GM04504 (cell line): Measurements from ENCODE around the gene SLC39A11.
A peak's percentile ranks its signal among the peaks of the same experiment; 100 is the strongest.
"Not testable (repeated sequence)": the region's sequence is repeated elsewhere in the genome, so short reads cannot be mapped to it uniquely, and the experiment has no call there.

Experiments
- DNase-seq: peaks from one replicate; pipeline ENCODE4 v3.0.0-alpha.2; 2012; ENCODE audit warnings: low read depth

SLC39A11 gene

DNA sequence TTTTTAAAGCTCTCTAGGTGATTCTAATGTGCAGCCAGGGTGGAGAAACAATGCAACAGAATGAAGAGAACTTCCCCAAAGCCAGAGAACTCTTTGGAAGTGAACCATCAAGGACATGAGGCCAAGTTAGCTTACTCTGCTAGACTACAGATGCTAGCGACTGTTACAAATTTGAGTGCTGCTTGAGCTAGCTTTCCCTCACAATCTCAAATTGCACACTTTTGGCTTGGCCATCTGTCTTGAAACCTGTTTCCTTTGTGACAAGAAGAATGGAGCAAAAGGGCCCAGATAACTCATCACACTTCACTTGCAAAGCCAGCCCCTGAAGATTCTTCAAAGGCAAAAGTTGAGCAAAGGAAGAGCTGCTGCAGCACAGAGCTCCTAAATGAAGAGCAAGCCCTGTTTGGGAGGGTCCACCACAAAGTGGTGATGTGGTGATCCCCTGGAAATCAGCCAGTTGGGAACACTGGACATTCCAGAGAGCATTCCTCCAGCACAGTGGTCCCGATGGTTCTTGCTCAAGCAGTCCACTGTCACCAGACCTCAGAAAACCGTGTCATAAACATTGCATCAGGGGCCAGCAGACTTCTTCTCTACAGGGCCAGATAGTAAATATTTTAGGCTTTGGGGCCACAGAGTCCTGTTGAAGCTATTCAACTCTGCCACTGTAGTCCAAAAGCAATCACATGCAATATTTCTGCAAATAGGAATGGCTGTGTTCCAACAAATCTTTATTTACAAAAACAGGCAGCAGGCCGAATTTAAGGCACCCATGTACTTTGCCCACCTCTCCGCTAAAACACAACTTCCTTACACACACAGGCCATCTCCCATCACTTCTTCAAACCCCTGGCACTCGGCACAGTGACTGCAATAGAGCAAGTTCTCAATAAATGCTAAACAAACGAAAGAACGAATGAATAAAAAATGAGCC, 21.2 kb downstream of the SLC39A11 start:
- no peak for DNase-seq

DNA sequence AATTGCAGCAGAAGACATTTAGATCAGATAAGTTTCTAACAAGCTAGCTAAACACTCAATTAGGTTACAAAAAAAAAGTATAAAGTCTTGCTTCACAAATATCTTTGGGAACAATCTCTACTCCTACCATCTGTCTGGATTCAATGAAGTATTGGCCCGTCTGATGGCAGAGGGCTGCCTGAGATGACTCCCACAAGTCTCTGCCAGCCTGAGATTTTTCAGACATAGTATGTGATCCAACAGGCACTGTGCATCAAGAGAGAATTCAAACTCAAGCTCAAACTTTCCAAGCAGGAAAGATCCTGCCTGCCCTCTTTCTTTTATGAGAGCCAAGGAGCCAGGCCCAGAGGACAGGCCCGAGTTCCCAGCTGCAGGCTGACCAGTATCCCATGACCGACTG, 22.6 kb downstream of the SLC39A11 start:
- no peak for DNase-seq

DNA sequence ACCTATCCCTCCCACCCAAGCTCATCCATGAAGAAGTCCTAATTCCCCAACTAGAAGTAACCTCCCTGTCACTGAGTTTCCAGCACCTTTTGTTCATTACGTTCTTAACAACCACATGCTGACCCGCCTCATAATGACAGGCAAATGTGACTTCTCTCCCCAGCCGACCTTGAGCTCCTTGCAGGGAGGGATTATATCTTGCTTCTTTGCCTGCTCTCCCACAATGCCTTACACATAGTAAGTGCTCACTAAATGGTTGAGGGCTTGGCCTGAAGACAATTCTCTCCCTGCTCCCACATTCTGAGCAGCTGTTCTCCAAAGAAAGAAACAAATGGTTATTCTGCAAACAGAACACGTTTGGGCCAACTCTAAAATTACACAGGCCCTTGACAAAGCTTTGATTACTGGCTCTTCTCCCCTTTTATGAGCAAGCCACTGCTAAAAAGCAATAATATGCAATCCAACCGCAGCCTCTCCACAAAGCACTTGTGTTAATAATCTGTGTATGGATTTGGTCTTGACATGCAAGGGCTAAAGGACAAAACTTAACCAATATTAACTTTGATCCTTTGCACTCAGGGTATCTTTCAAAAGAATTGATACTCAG, 23.2 kb downstream of the SLC39A11 start:
- no peak for DNase-seq

DNA sequence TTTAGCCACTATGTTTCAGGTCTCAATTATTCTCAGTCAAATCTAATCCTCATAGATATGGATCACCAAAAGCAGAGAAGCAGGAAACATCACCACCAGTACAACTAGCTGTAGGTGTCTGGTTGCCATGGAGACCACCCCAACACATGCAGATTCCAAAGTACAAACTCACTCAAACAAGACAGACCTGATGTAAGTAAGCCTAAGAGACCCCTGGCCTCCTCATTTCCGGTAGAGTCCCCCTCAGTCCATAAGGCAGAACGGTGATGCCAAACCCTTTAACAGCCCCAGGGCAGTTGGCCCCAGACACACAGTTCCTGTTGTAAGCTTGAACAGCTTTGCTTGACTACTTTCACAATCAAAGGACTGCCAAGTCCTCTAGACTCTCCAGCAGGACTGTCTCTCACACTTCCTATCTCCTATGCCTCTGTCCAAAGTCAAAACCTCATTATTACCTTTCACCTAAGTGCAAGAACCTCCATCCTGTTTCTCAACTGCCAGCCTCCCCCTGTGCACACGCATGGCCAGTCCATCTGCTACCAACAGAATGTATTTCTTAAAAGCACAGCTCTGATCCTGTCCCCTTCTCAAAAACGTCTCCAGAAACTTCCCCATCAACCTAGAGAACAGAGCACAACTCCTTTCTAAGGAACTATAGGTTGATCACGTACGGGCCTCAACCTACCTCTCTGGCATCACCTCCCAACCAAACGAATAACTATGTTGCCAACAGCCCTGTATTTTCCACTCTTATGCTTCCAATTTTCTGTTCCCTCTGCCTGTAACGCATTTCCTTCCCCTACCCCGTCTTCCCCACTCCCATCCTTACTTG, 23.9 kb downstream of the SLC39A11 start:
- no peak for DNase-seq

DNA sequence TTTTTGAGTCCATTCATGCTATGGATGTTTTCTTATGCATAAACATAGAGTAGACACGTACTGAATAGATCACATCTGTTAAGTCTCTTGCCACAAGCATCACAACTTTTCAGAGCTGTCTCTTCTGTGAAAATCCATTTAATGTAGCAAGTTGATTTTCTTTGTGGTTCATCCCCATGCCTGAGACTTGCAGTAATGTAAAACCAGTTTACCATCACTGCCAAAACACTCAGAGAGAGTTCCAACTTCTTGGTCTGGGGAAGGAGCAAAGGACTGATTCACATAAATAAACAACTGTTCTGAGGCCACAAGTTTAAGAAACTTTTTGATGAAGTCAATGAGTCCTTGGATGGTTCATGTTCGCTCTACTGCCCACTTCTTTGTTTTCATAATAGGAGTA, 24.8 kb downstream of the SLC39A11 start:
- peak; percentile 58 for DNase-seq

DNA sequence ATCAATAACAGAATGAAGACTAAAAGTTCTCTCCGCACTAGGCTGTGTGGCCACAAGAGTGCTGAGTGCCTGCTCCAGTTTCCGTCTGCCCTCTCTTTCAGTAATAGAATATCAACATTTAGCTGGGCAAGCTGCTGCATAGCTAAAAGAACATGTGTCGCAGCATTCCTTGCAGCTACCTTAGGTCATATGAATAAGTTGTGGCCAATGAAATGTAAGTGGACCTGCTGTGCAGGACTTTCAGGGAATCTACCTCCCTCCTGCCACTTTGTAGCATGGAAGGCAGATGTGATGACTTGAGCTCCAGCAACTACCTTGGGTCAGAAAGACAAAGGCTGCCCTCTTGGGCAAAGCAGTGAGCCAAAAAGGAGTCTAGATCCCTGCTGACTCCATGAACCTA, 25.4 kb downstream of the SLC39A11 start:
- DNase-seq = no peak

DNA sequence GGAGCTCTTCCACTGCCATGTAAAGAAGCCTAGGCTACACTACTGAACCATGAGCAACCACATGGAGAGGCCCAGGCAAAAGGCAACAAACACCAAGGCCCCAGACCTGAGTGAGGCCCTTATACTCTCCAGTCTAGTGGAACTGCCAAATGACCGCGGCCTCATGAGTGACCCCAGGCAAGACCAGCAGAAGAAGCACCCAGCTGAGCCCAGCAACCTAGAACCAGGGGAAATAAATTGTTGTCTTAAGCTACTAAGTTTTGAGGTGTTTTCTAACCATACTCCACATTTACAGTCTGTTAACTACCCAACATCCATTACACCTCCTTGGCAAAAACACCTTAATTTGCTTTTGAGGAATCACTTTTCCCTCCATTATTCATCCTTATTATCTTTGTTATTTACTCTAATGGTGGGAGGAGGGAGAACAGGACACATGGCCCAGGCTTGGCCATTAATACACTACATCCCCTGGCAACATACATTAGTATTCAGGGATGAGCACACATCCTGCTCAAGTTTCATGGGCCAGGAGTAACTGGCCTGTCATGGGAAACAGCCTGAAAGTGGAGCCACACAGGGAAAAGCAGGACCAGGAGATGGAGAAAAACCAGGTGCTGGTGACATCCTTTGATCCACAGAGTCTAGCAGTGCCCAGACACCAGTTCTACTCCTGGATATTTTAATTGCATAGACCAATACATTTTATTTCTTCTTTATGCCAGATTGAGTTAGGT, 26.2 kb downstream of the SLC39A11 start:
- DNase-seq = no peak

DNA sequence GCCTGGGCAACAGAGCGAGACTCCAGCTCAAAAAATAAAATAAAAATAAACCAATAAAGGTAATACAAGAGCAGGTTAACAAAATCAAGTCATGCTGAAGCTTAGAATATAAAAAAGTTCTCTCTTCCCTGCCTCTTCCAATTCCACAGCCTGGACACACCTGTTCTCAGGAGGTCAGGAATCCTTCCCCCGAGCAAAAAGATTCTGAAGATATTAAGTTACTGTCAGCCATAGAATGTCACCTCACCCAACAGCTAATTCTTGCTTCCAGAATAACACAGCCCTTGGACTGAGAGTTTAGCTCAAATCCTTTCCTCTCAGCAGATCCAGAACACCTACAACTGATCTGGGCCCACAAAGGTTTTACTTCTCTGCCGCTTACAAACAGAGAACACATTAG, 27.1 kb downstream of the SLC39A11 start:
- DNase-seq = no peak

DNA sequence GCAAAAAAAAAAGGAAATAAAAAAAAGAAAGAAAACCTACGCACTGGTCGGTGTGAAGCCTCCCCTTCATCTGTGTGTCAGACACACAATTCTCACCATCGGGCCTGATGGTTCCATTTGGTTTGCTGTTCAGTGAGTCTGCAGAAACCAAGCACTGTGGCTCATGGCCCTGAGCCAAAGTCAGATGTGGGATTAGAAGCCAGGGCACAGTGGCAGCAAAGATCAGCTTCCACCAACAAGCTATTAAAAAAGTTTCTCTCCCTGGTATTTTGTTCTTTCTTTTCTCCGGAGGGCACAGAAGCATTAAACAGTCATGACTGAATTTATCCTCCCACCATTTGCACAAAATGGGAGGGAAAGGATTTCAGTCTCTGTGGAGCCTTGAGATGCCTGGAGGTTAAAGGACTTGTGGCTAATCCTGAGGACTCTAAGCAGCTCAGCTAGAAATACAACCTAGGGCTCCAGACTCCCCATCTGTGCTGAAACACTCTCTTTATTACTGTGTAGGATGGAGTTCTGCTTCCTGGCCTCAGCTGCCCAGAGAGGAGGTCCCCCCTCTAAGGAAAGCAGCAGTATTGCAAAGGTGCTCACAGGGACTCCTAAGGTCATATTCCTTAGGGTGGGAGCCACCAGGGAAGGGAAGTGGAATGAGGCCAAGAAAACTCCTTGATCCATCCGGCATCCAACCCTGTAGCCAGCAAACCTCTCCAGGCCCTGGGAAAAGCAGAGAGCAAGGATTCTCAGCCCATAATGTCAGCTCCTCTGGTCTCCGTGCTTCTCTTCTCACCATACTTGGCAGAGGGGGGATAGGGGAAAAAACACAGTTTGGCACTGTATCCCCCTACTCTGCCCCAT, 28.2 kb downstream of the SLC39A11 start:
- no peak for DNase-seq

DNA sequence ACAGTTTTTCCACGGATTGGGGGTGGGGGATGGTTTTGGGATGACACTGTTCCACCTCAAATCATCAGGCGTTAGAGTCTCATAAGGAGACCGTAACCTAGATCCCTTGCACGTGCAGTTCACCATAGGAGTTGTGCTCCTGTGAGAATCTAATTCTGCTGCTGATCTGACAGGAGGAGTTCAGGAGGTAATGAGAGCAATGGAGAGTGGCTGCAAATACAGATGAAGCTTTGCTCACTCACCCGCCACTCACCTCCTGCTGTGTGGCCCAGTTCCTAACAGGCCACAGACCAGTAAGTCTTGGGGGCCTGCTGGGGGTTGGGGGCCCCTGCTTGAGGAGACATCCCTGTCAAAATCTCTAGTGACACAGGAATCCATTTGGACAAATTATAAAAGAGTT, 29.8 kb downstream of the SLC39A11 start:
- no peak for DNase-seq

DNA sequence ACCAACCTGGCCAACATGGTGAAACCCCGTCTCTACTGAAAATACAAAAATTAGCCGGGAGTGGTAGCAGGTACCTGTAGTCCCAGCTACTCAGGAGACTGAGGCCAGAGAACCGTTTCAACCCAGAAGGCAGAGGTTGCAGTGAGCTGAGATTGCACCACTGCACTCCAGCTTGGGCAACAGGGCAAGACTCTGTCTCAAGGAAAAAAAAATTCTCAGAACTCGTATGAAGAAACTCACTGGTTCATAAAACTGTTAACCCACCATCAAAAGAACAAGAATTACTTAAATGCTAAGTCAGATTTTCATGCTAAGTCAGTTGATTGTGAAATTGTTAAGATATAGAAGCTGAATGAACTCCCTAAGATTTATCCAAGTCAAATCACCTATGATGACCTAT, 31.3 kb downstream of the SLC39A11 start:
- no peak for DNase-seq

DNA sequence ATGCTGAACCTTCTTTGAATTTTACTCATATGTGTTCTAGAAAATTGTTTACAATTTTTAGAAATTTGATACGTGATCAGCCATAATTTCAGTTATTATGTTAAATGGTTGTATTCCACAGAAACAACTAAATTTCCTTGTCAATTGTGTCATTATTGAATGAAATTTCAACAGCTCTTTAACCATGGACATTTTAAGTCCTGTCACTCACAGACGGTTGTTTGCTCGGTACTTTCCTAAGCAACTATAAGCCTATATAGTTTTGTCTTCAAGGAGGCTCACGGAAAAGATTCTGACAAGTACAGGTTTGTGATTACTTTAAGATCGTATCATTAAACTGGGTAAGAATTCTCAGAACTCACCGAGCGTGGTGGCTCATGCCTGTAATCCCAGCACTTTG, 31.8 kb downstream of the SLC39A11 start:
- no peak for DNase-seq

DNA sequence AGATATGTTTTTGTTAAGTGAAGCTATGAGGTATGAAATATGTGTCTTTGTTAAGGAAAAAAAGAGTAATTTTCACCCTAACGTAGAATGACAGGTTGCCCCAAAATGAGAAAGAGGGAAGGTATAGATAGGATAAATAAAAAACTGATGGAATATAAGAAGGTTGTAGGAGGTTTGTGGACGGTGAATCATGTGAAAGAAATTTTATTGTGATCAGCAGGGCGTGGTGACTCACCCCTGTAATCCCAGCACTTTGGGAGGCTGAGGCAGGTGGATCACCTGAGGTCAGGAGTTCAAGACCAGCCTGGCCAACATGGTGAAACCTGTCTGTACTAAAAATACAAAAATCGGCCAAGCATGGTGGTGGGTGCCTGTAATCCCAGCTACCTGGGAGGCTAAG, 32.8 kb downstream of the SLC39A11 start:
- DNase-seq = not testable (repeated sequence)

DNA sequence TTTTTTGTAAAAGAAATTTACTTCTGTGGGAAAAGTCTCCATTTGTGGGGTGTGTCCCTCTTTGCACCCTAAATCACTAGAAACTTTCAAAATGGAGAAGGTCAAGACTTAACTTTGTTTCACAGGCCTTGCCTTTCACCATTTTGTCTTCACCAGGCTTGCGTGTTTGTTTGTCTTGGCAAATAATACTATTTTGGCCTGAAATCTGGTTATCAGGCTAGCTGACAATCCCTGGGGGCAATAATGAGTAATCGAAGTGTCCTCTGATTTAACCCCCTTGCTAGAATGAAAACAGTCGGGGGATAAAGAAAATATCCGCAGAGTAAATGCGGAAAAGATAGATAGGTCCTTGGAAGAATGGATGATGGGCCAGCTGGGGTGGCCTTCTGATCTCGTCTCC, 34.5 kb downstream of the SLC39A11 start:
- DNase-seq = no peak

DNA sequence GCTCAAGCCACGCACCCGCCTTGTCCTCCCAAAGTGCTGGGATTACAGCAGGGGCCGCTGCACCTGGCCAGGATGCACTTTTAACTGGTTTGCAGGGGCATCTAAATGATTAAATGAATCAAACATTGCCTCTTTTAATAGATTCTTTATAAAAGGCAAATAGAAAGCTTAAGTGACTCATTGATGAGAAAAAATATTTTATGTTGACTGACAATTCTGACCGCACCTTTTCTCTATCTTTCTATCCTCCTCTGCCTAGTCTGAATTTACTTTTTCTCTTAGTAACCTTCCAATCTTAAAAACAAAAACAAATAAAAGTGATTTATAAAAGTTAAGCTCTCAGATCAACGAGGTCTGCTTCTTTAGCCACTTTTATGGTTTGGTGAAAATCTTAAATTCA, 35.3 kb downstream of the SLC39A11 start:
- no peak for DNase-seq

DNA sequence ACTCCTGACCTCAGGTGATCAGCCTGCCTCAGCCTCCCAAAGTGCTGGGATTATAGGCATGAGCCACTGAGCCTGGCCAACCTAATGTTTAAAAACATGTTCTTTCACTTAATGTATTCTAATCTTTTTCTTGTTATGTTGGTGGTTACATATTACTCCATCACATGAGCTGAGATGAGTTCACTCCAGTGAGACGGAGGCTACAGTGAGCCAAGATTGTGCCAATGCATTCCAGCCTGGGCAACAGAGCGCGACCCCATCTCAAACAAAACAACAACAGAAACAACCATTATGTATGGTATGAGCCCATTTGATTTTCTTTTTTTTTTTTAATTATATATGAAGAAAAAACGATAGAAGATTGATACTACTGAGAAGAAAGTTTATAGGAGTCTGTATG, 39.6 kb downstream of the SLC39A11 start:
- no peak for DNase-seq

DNA sequence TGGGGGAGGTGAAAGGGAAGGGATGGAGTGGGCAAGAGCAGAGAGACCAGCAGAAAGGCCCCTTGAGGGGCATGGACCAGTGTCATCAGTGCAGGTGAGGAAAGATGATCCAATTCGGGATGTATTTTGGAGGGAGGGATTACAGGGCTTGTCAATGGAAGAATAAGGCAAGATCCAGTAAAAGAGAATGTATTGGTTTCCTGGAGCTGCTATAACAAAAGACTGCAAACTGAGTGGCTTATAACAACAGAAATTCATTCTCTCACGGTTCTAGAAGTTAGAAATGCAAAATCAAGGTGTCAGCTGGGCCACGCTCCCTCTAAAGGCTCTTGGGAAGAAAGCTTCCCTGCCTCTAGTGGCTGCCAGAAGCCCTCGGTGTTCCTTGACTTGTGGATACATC, 41.7 kb downstream of the SLC39A11 start:
- no peak for DNase-seq

DNA sequence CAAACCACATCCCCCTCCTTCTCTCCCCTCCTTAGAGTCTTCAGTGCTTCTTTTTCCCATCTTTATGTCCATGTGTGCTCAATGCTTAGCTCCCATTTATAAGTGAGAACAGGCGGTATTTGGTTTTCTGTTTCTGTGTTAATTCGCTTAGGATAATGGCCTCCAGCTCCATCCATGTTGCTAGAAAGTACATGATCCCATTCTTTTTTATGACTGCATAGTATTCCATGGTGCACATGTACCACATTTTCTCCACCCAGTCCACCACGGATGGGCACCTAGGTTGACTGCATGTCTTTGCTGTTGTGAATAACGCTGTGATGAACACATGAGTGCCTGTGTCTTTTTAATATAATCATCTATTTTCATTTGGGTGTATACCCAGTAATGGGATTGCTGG, 44.3 kb downstream of the SLC39A11 start:
- DNase-seq = no peak

DNA sequence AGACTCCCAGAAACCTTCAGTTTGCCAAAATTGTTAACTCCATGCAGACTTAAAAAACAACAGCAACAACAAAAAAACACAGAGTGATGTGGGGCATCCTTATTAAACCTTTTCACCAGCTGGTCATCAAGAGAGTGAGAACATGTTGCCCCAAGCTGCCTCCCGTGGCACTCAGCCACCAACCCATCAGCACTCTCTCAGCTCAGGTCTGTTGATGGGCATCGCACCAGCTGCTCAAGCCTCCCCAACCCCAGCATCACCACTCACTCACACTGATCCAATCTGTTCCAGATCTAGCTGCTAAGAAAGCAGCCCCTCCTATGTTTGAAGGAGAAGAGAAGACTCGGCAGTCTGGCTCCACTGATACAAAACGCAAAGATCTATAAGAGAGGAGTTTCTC, 46.8 kb downstream of the SLC39A11 start:
- DNase-seq = no peak

DNA sequence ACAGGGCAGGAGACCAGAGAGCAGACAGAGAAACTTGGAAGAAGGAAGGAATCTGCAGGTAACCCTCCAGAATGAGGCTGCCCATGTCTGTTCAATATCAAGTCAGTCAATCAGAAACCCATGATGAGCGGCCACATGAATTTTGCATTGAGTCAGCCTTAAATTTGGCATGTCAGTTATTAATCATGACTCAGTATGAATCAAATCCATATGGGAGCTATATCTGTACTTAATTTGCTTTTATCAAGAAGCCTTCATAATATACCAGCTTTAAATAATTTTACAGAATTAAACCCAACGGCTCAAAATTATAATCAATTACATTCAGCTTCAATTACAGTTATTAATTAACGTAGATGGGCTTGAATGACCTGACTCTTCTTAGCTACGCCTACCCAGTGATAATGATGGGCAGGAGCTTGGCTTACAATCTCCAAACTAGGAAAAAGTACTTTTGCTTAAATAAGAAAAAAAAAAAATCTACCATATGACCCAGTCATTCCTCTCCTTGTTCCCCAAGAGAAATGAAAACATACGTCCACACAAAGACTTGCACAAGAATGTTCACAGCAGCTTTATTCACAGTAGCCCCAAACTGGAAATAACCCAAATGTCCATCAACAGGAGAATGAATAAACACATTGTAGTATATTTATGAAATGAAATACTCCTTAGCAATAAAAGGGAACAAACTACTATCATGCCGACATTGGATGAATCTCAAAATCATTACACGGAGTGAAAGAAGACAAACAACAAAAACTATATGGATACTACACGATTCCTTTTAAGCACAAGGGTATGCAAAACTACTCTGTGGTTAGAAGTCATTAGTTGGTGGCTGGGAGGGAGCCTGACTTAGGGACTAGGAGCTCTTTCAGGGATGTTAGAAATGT, 48.6 kb downstream of the SLC39A11 start:
- no peak for DNase-seq
